ENCODE data around the gene PIAS4.

DNA sequence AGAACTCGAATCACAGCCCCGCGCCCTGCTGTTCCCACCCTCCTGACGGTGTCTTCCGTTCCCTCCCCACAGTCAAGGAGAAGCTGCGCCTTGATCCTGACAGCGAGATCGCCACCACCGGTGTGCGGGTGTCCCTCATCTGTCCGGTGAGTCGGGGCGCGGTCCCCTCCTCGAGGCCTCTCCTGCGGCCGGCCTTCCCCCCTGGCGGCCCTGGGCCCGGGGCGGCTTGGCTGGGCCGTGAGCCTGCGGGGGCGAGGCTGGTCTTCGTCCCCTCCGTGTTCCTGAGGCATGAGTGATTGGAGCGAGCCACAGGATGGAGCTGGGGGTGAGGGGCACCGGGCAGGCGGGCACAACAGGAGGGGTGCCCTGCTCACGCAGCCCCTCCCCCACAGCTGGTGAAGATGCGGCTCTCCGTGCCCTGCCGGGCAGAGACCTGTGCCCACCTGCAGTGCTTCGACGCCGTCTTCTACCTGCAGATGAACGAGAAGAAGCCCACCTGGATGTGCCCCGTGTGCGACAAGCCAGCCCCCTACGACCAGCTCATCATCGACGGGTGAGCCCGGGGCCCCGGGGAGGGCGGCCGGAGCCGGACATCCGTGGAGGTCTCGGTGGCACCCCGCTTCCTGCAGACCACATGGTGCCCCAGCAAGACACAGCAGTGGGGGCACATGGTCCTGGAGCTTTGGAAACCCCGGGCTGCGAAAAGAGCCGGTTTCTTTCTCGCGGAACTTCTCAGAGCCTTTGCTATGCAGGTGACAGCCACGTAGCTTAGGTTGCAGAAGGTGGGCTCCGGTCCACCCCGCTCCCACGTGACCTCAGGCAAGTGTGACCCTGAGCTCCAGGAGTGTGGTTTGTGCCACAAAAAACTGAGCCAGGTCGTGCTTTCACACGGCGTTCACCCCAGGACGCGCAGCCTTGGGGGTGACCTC, 25.8 kb downstream of the PIAS4 start:
- TF ChIP-seq EZH2 (IDR thresholded peaks at IDR 0.05; ENCODE audit: low read length) = no peak
- TF ChIP-seq, protein P1, sequence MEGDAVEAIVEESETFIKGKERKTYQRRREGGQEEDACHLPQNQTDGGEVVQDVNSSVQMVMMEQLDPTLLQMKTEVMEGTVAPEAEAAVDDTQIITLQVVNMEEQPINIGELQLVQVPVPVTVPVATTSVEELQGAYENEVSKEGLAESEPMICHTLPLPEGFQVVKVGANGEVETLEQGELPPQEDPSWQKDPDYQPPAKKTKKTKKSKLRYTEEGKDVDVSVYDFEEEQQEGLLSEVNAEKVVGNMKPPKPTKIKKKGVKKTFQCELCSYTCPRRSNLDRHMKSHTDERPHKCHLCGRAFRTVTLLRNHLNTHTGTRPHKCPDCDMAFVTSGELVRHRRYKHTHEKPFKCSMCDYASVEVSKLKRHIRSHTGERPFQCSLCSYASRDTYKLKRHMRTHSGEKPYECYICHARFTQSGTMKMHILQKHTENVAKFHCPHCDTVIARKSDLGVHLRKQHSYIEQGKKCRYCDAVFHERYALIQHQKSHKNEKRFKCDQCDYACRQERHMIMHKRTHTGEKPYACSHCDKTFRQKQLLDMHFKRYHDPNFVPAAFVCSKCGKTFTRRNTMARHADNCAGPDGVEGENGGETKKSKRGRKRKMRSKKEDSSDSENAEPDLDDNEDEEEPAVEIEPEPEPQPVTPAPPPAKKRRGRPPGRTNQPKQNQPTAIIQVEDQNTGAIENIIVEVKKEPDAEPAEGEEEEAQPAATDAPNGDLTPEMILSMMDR (optimal IDR thresholded peaks at IDR 0.05 in 1 of 3, IDR thresholded peaks at IDR 0.05 in 1 of 3, conservative IDR thresholded peaks at IDR 0.05 in 1 of 3; ENCODE audit: extremely low read depth in 1 of 3, insufficient read depth in 2 of 3, low read length in 3 of 3) = no peak
